Large intestine (tissue), 3 donors: ENCODE data around the gene SLC39A6. TPM values are rescaled to one million over a fixed set of nuclear protein-coding genes. Genes with fewer than 3 reads are reported as not detected.
"Not testable (repeated sequence)": the region's sequence is repeated elsewhere in the genome, so short reads cannot be mapped to it uniquely, and the experiment has no call there.

Source experiments
- DNase-seq, 2 donors: peaks; one replicate each; pipeline versions ENCODE4 v3.0.0 to v3.0.0-alpha.2; 2013
- H3K27ac ChIP-seq: one replicate; pipeline ENCODE4 v1.5.1; 2013; ENCODE audit warnings: low read length
- H3K27me3 ChIP-seq: 2 replicates; pipeline ENCODE4 v1.6.1; 2013; ENCODE audit warnings: low read length; ENCODE audit not compliant: control insufficient read depth, insufficient read depth
- H3K36me3 ChIP-seq: 2 replicates; pipeline ENCODE4 v1.6.1; 2013; ENCODE audit warnings: low read length; ENCODE audit not compliant: control insufficient read depth, insufficient read depth
- H3K4me1 ChIP-seq: one replicate; pipeline ENCODE4 v1.6.1; 2013; ENCODE audit warnings: low read length; ENCODE audit not compliant: control insufficient read depth, insufficient read depth
- H3K4me3 ChIP-seq: one replicate; pipeline ENCODE4 v1.5.1; 2013; ENCODE audit warnings: low read length
- H3K9me3 ChIP-seq: one replicate; pipeline ENCODE4 v1.6.1; 2013; ENCODE audit warnings: mild to moderate bottlenecking, low read depth, low read length, moderate library complexity; ENCODE audit not compliant: control insufficient read depth
- WGBS: methylation state at CpG from one replicate; pipeline ENCODE4 v1.1.5; 2013; ENCODE audit warnings: low lambda C conversion rate; ENCODE audit not compliant: insufficient coverage; 5-methylcytosine and 5-hydroxymethylcytosine counted together
- polyA plus RNA-seq: library from polyadenylated mRNA; unstranded; fragments of 120-200 nt; gene quantifications from one replicate; pipeline ENCODE4 v1.2.1, GENCODE V29; 2013

The SLC39A6 gene
- polyA plus RNA-seq, 1 donor: 19.9 TPM

GRCh38 chr18:36126668-36127067, 2.5 kb downstream of the SLC39A6 start:
- no peaks in the 10 kb centered on the region for H3K27me3 ChIP-seq
- H3K36me3 ChIP-seq: peaks cover 17% of the 10 kb centered on the region
- H3K9me3 ChIP-seq: peaks cover 4% of the 10 kb centered on the region
- no peak overlapping the region for H3K4me3 ChIP-seq
- 90% methylated on average over 2 of the region's 8 CpGs for WGBS
- H3K27ac ChIP-seq: no peak overlapping the region
- H3K4me1 ChIP-seq: peaks cover 3% of the 10 kb centered on the region
- DNase-seq: no peak

DNA sequence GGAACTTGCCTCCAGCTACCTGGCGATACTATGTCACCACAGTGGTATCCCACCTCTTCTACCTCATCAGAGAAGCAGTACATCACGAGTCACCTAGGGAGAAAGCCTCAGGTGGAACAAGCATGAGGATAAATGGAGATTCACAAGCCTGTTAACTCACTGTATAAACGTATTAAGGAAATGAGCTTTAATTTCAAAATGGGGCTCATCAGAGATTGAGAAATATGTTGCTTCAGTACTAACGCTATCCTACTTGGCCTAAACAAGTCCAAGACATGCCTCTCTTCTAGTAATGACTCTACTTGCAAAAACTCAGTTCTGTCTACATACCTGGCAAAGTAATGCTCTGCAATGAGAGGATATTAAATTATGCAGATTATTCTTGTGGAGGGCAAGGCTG, 4.3 kb downstream of the SLC39A6 start:
- no peaks in the 10 kb centered on the region for H3K27me3 ChIP-seq
- H3K4me3 ChIP-seq: no peak overlapping the region
- 100% methylated on average over 1 of the region's 4 CpGs for WGBS
- peaks cover 4% of the 10 kb centered on the region for H3K9me3 ChIP-seq
- DNase-seq: no peak
- H3K36me3 ChIP-seq: peaks cover 17% of the 10 kb centered on the region
- peaks cover 3% of the 10 kb centered on the region for H3K4me1 ChIP-seq
- no peak overlapping the region for H3K27ac ChIP-seq

DNA sequence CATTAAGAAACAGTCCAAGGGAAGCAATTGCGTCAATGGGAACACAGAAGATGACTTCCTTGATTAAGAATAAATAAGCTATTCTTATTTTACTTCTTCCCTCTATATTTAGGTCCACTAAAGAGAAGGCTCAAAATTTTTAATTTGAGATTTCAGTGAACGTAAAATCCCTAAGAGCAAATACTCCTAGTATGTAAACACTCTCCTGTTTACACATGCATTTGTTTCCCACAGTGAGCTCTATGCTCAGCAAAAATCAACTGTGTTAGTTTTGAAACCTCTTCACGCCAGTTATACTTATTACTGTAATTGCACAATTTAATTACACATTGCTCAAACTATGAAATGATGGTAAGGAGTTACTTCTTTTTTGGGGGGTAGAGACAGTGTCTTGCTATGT, 8.8 kb downstream of the SLC39A6 start:
- Histone ChIP-seq H3K4me1 (no peaks in the 10 kb centered on the region), H3K36me3 (peaks cover 27% of the 10 kb centered on the region)
- WGBS: 95% methylated on average over 2 of the region's 3 CpGs

GRCh38 chr18:36116771-36117170, 12.4 kb downstream of the SLC39A6 start:
- not testable (repeated sequence) for H3K4me3 ChIP-seq, H3K9me3 ChIP-seq, H3K4me1 ChIP-seq, H3K27me3 ChIP-seq, H3K27ac ChIP-seq, DNase-seq
- H3K36me3 ChIP-seq: peaks cover 31% of the 10 kb centered on the region
- no CpG with 5 or more reads among the region's 11 CpGs for WGBS

More for the DNA sequence above, 8.8 kb downstream of the SLC39A6 start:
- Histone ChIP-seq H3K27ac (no peak overlapping the region), H3K9me3 (no peaks in the 10 kb centered on the region), H3K27me3 (no peaks in the 10 kb centered on the region), H3K4me3 (no peak overlapping the region)
- no peak for DNase-seq

DNA sequence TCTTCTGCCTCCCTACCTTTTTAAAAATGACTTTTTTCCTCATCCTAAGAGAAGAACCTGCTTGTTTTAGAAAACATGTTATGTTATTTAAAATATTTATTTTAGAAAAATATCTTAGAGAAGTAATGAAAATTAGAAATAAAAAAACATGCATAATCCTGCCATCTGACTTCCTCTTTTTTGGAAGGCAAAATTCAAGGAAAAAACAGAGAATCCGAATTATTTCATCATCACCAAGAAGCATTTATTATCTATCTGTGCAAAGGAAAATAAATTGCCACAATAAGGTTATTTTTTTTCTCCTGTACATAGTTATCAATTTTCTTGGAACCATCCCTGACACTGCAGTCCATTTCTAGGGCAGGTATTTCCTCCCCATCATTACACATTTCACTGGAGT, 14.4 kb downstream of the SLC39A6 start:
- no peak overlapping the region for H3K27ac ChIP-seq
- no peaks in the 10 kb centered on the region for H3K27me3 ChIP-seq
- H3K36me3 ChIP-seq: peaks cover 43% of the 10 kb centered on the region
- DNase-seq: no peak
- H3K4me3 ChIP-seq: no peak overlapping the region
- 100% methylated on average over 1 of the region's 1 CpG for WGBS
- H3K4me1 ChIP-seq: no peaks in the 10 kb centered on the region
- H3K9me3 ChIP-seq: no peaks in the 10 kb centered on the region

- no CpG with 5 or more reads among the region's 4 CpGs for WGBS
- peaks cover 43% of the 10 kb centered on the region for H3K36me3 ChIP-seq
- DNase-seq: no peak
These were observed 14.9 kb downstream of the SLC39A6 start for GRCh38 chr18:36114251-36114650.

GRCh38 chr18:36112302-36112701, 16.8 kb downstream of the SLC39A6 start:
- no peaks in the 10 kb centered on the region for H3K27me3 ChIP-seq
- no peaks in the 10 kb centered on the region for H3K9me3 ChIP-seq
- no peak overlapping the region for H3K27ac ChIP-seq
- no peak for DNase-seq
- H3K4me1 ChIP-seq: no peaks in the 10 kb centered on the region
- H3K36me3 ChIP-seq: peaks cover 38% of the 10 kb centered on the region
- H3K4me3 ChIP-seq: no peak overlapping the region

More at GRCh38 chr18:36114251-36114650, 14.9 kb downstream of the SLC39A6 start:
- Histone ChIP-seq H3K9me3 (no peaks in the 10 kb centered on the region), H3K4me1 (no peaks in the 10 kb centered on the region), H3K27ac (no peak overlapping the region), H3K27me3 (no peaks in the 10 kb centered on the region), H3K4me3 (no peak overlapping the region)

DNA sequence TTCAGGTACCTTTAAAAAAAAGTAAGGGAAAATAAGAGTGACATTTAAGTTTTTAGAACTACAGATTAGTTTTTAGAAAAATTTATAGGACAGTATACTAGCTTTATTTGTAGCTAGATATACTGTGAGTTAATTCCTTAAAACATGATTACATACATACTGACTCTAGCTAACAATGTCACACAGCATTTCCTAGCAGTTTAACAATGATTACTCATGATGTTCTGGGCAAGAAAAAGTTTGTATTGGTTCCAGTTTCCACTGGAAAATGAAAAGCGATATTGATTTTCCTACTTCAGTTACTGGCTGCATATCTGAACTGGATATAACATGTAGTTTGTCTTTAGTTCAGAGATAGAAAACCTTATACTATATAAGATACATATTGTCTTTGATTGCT, 19.4 kb downstream of the SLC39A6 start:
- DNase-seq: no peak
- no peaks in the 10 kb centered on the region for H3K4me1 ChIP-seq
- WGBS: no CpG with 5 or more reads among the region's 1 CpG

DNA sequence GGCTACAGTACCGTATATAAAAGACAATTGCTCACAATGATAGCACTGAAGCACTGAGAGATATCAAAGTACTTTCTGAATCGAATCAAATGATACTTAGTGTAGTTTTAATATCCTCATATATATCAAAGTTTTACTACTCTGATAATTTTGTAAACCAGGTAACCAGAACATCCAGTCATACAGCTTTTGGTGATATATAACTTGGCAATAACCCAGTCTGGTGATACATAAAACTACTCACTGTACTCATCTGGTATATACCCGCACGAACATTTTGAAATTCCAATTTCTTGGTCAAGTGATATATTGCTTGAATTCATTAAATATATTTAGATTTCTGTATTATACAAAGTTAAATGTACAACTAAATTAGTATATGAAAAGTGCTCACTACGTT, 20.5 kb downstream of the SLC39A6 start:
- 100% methylated on average over 3 of the region's 5 CpGs for WGBS

More for the DNA sequence above, 19.4 kb downstream of the SLC39A6 start:
- Histone ChIP-seq H3K36me3 (peaks cover 29% of the 10 kb centered on the region), H3K27me3 (no peaks in the 10 kb centered on the region), H3K4me3 (no peak overlapping the region), H3K9me3 (no peaks in the 10 kb centered on the region), H3K27ac (no peak overlapping the region)

GRCh38 chr18:36108196-36108595, 20.9 kb downstream of the SLC39A6 start:
- DNase-seq: no peak
- Histone ChIP-seq H3K27me3 (no peaks in the 10 kb centered on the region), H3K36me3 (peaks cover 21% of the 10 kb centered on the region), H3K9me3 (no peaks in the 10 kb centered on the region), H3K4me1 (no peaks in the 10 kb centered on the region), H3K27ac (no peak overlapping the region), H3K4me3 (no peak overlapping the region)
- WGBS: 50% methylated on average over 2 of the region's 2 CpGs

More for the DNA sequence above, 20.5 kb downstream of the SLC39A6 start:
- no peak for DNase-seq
- Histone ChIP-seq H3K4me1 (no peaks in the 10 kb centered on the region), H3K27me3 (no peaks in the 10 kb centered on the region), H3K4me3 (no peak overlapping the region), H3K36me3 (peaks cover 23% of the 10 kb centered on the region), H3K9me3 (no peaks in the 10 kb centered on the region), H3K27ac (no peak overlapping the region)

DNA sequence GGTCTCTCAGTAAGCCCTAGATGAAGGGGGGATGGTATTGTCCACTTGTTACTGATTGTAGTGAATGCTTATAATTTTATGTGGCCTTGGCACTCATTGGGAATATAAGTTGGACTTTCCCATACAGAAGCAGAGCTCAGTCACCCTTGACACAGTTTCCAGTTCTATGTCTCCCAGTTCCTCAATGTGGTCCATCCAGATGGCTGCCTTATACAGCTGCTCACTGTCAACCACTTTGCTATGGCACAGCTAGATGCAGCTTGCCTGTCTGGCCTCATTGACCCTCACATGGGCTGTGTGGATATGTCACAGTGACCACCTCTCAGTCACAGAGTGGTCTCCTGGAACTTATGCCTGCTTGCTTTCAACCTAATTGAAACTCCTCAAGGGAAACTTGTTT, 21.7 kb downstream of the SLC39A6 start:
- H3K27me3 ChIP-seq: no peaks in the 10 kb centered on the region
- no peaks in the 10 kb centered on the region for H3K4me1 ChIP-seq
- DNase-seq: no peak
- H3K4me3 ChIP-seq: no peak overlapping the region
- peaks cover 18% of the 10 kb centered on the region for H3K36me3 ChIP-seq
- no peak overlapping the region for H3K27ac ChIP-seq
- H3K9me3 ChIP-seq: no peaks in the 10 kb centered on the region
